HL-60 (cell line): Measurements from ENCODE around the gene RPS6KL1.

Experiments
- CTCF ChIP-seq: IDR thresholded peaks from one replicate; pipeline ENCODE4 v1.5.1; 2011; ENCODE audit warnings: low read length, control low read depth, inconsistent platforms; ENCODE audit not compliant: insufficient read depth
- REST ChIP-seq: IDR thresholded peaks from 2 replicates; pipeline ENCODE4 v1.6.1; 2012; ENCODE audit warnings: low read depth; ENCODE audit not compliant: insufficient replicate concordance

- TF ChIP-seq CTCF (no peak), REST (no peak)
Observed at GRCh38 chr14:74947353-74948227, 24.5 kb upstream of the RPS6KL1 start.
